HG02623 (cell line): ENCODE results near the gene PCYT1B.
"Not testable (repeated sequence)": the region's sequence is repeated elsewhere in the genome, so short reads cannot be mapped to it uniquely, and the experiment has no call there.

Source experiments
- ATAC-seq: cut with Tn5 transposase; IDR thresholded peaks from one replicate; pipeline ENCODE4 v1.9.1; 2021; ENCODE audit warnings: moderate library complexity; ENCODE audit not compliant: unreplicated experiment

PCYT1B gene

GRCh38 chrX:24646745-24647182 lies 383 bp downstream of the PCYT1B start:
- peak; percentile 20 for ATAC-seq

GRCh38 chrX:24646006-24646405 lies 1.1 kb downstream of the PCYT1B start:
- ATAC-seq = no peak

GRCh38 chrX:24643116-24643515 lies 4.0 kb downstream of the PCYT1B start:
- no peak for ATAC-seq

GRCh38 chrX:24629701-24630100 lies 17.4 kb downstream of the PCYT1B start:
- ATAC-seq = no peak

- ATAC-seq = no peak
These were observed 27.5 kb downstream of the PCYT1B start for GRCh38 chrX:24619647-24620046.

- no peak for ATAC-seq
These were observed 36.6 kb downstream of the PCYT1B start for GRCh38 chrX:24610516-24610915.

- no peak for ATAC-seq
These were observed 39.5 kb downstream of the PCYT1B start for GRCh38 chrX:24607616-24608015.

- not testable (repeated sequence) for ATAC-seq
These were observed 41.2 kb downstream of the PCYT1B start for GRCh38 chrX:24605941-24606340.

- no peak for ATAC-seq
These were observed 44.0 kb downstream of the PCYT1B start for GRCh38 chrX:24603191-24603590.

GRCh38 chrX:24601858-24602257 lies 45.3 kb downstream of the PCYT1B start:
- ATAC-seq = no peak

- no peak for ATAC-seq
These were observed 52.6 kb downstream of the PCYT1B start for GRCh38 chrX:24594501-24594900.

- ATAC-seq = no peak
These were observed 57.0 kb downstream of the PCYT1B start for GRCh38 chrX:24590111-24590510.

- no peak for ATAC-seq
These were observed 70.1 kb downstream of the PCYT1B start for GRCh38 chrX:24577091-24577490.

- no peak for ATAC-seq
These were observed 71.7 kb downstream of the PCYT1B start for GRCh38 chrX:24575496-24575895.

GRCh38 chrX:24574743-24575142 lies 72.4 kb downstream of the PCYT1B start:
- ATAC-seq = no peak

- no peak for ATAC-seq
These were observed 80.0 kb downstream of the PCYT1B start for GRCh38 chrX:24567169-24567568.

- ATAC-seq = no peak
These were observed 80.9 kb downstream of the PCYT1B start for GRCh38 chrX:24566240-24566639.

GRCh38 chrX:24563291-24564010 lies 83.7 kb downstream of the PCYT1B start:
- no peak for ATAC-seq

GRCh38 chrX:24561121-24561520 lies 86.0 kb downstream of the PCYT1B start:
- ATAC-seq = no peak

- no peak for ATAC-seq
These were observed 94.1 kb downstream of the PCYT1B start for GRCh38 chrX:24553011-24553410.

- no peak for ATAC-seq
These were observed 97.0 kb downstream of the PCYT1B start for GRCh38 chrX:24550166-24550565.

- no peak for ATAC-seq
These were observed 99.2 kb downstream of the PCYT1B start for GRCh38 chrX:24547961-24548360.

GRCh38 chrX:24542756-24543155 lies 104.4 kb downstream of the PCYT1B start:
- ATAC-seq = no peak
